ENCODE data around the gene PTPRK.

Gene PTPRK

GRCh38 chr6:127945434-127946097 is 574.8 kb downstream of the PTPRK start:
- H3K27ac ChIP-seq: no peak overlapping the region
- TF ChIP-seq ZFX (IDR thresholded peaks at IDR 0.05) (no peak), CTCF (conservative IDR thresholded peaks at IDR 0.05) (no peak)

DNA sequence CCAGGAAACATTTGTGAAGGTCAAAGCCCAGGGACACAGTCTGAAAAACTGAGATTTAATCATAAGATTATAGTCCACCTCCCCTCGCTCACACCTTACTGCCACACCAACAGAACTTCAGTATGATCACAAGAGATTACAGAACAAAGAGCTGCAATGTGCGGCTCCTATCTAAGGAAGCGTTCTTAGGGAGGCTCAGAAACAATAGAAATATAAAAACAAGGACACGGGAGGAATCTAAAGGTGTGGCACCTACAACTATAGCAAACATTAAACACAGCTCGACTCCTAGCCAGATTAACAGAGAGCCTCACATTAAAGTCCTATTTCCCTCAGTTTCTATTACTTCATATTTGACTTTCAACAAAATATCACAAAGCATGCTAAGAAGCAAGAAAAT is 579.2 kb downstream of the PTPRK start:
- TF ChIP-seq CTCF (conservative IDR thresholded peaks at IDR 0.05) (no peak), ZFX (IDR thresholded peaks at IDR 0.05) (no peak)

DNA sequence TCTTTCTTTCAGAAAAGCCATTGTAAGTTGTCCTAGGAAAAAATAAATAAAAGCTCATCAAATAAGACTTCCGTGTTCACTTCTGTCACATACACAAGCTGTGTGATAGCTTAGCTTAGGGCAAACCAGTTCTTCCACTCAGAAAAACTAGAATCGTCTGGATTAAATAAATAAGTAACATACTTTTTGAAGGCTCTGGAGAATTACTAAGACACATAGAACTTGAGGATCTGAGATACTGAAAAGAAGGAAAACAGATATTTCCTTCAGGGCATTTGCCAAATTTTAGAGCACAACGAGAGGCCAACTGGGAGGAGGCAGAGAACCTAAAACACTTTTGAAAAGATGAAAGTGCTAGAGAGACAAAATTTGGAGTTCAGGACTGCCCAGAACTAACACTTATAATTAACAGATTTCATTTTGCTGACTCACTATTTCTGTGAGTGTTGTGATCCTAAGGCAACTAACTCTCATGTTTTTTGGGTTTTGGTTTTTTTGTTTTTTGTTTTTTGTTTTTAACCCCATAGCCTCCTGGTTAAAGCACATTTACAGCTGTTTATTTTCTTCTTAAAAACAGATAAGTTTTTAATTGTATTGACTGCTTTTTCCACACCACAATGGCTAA is 580.8 kb downstream of the PTPRK start:
- TF ChIP-seq CTCF (conservative IDR thresholded peaks at IDR 0.05) (no peak), ZFX (IDR thresholded peaks at IDR 0.05) (no peak)
- H3K27ac ChIP-seq: no peak overlapping the region

More for the DNA sequence above, 579.2 kb downstream of the PTPRK start:
- H3K27ac ChIP-seq: no peak overlapping the region

- TF ChIP-seq CTCF (conservative IDR thresholded peaks at IDR 0.05) (no peak), ZFX (IDR thresholded peaks at IDR 0.05) (no peak)
- no peak overlapping the region for H3K27ac ChIP-seq
Observed at GRCh38 chr6:127938701-127939100, 581.7 kb downstream of the PTPRK start.

GRCh38 chr6:127937747-127938146 is 582.7 kb downstream of the PTPRK start:
- H3K27ac ChIP-seq: no peak overlapping the region
- TF ChIP-seq ZFX (IDR thresholded peaks at IDR 0.05): no peak
- no peak for TF ChIP-seq CTCF (conservative IDR thresholded peaks at IDR 0.05)

DNA sequence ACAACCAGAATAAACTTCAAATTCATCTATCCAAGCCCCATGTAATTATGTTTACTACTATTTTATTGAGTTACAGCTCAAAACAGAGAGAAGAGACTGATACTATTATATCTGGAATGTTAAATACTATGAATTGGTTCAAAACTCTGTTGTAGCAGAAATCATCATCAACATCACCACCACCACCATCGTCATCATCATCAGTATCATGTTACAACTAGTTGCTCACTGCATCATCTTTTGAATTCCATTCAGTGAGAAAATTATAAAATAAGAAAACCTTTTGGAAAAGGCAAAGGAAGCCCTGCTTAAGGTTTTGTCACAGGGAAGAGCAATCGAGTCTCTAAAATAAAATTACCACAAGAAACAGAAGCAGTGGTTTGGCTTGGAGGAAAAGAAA is 583.3 kb downstream of the PTPRK start:
- H3K27ac ChIP-seq: no peak overlapping the region
- TF ChIP-seq CTCF (conservative IDR thresholded peaks at IDR 0.05) (no peak), ZFX (IDR thresholded peaks at IDR 0.05) (no peak)

DNA sequence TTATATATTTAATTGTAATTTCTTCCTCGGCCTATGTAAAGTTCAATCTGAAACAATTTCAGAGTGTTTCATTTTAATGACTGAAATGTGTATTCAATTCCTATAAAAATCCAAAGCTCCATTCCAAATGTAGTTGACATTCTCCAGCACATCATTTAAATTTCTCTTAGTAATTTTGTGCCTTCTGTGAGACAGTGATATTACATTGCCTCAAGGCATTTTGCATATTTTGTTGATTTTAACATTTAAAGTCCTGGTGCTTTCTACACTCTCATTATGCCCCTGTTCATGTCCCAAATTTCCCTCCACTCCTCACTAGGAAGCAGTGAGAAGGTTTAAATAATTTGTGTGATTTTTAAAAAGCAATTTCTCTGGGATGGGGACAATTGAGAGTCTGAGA is 585.4 kb downstream of the PTPRK start:
- H3K27ac ChIP-seq: no peak overlapping the region
- TF ChIP-seq ZFX (IDR thresholded peaks at IDR 0.05): no peak
- TF ChIP-seq CTCF (conservative IDR thresholded peaks at IDR 0.05): no peak
